Sigmoid colon (tissue), 7 donors: ENCODE measurements around the gene CBFA2T2. TPM values are rescaled to one million over a fixed set of nuclear protein-coding genes. Genes with fewer than 3 reads are reported as not detected.
"Not testable (repeated sequence)": the region's sequence is repeated elsewhere in the genome, so short reads cannot be mapped to it uniquely, and the experiment has no call there.

ENCODE experiments used
- DNase-seq: peaks from one replicate; pipeline ENCODE4 v3.0.0-alpha.2; 2019
- H3K27ac ChIP-seq, 4 donors: fragments of 200-600 bp; sonication (generic); one replicate each; pipeline ENCODE4 v1.5.1; 2016 to 2019; ENCODE audit warnings: mild to moderate bottlenecking in 1 of 4
- H3K27me3 ChIP-seq, 3 donors: fragments of 200-600 bp; sonication (generic); one replicate each; pipeline ENCODE4 v1.5.1; 2019; ENCODE audit warnings: mild to moderate bottlenecking in 1 of 3
- H3K36me3 ChIP-seq, 4 donors: fragments of 200-600 bp; sonication (generic); one replicate each; pipeline ENCODE4 v1.5.1; 2016 to 2019
- H3K4me1 ChIP-seq, 4 donors: fragments of 200-600 bp; sonication (generic); one replicate each; pipeline ENCODE4 v1.5.1; 2017 to 2019
- H3K4me3 ChIP-seq, 4 donors: fragments of 200-600 bp; sonication (generic); one replicate each; pipeline ENCODE4 v1.5.1; 2017 to 2019; ENCODE audit warnings: mild to moderate bottlenecking in 2 of 4, moderate library complexity in 1 of 4
- H3K9me3 ChIP-seq, 4 donors: fragments of 200-600 bp in 3 of 4; sonication (generic) in 3 of 4; one replicate each; pipeline versions ENCODE4 v1.5.1 to v1.6.1; 2013 to 2019
- EP300 ChIP-seq, 4 donors: sonication (generic); formaldehyde crosslinking; IDR thresholded peaks; one replicate each; pipeline ENCODE4 v1.6.1; 2017; ENCODE audit warnings: antibody characterized with exemption in 4 of 4
- POLR2A ChIP-seq, 2 donors: fragments of 450-650 bp; IDR thresholded peaks; one replicate each; pipeline ENCODE4 v1.6.1; 2016; ENCODE audit warnings: antibody characterized with exemption in 2 of 2, mild to moderate bottlenecking in 2 of 2, moderate library complexity in 2 of 2
- POLR2AphosphoS5 ChIP-seq, 4 donors: sonication (generic); formaldehyde crosslinking; IDR thresholded peaks; one replicate each; pipeline ENCODE4 v1.6.1; 2017; ENCODE audit warnings: antibody characterized with exemption in 4 of 4
- WGBS, 2 donors: extraction: QIAGEN DNeasy Blood & Tissue Kit; methylation state at CpG; one replicate each; pipeline ENCODE4 v1.1.7; 2013; 5-methylcytosine and 5-hydroxymethylcytosine counted together
- intact Hi-C: fragments of 100-400 bp; cut with DNase I; formaldehyde crosslinking; loops from one replicate; pipeline ENCODE4 v1.15.1; 2023
- polyA plus RNA-seq, 3 donors: library from polyadenylated mRNA; stranded (reverse); fragments of 200-250 nt; gene quantifications; one replicate each; pipeline ENCODE4 v1.2.3, GENCODE V29; 2013
- total RNA-seq, 4 donors: library from RNA; depleted of rRNA; stranded (reverse); fragments of >200 nt; gene quantifications; one replicate each; pipeline ENCODE4 v1.1.0, GENCODE V29; 2016
- TF ChIP-seq, protein P1 (sequence below), 4 experiments: fragments of 450-650 bp in 3 of 4; fragments of 200-600 bp in 1 of 4; IDR thresholded peaks; one replicate each; pipeline ENCODE4 v1.5.1; 2016 to 2019; ENCODE audit warnings: antibody characterized with exemption in 4 of 4, mild to moderate bottlenecking in 3 of 4, moderate library complexity in 2 of 4
- donor health status: healthy with polysubstance abuse.
- donor health status: Bipolar disorder and iron deficiency.
- donor health status: healthy.

Gene CBFA2T2
- total and polyA plus RNA-seq, 7 donors = 5.4 to 26.0 (median 17.1) TPM

DNA sequence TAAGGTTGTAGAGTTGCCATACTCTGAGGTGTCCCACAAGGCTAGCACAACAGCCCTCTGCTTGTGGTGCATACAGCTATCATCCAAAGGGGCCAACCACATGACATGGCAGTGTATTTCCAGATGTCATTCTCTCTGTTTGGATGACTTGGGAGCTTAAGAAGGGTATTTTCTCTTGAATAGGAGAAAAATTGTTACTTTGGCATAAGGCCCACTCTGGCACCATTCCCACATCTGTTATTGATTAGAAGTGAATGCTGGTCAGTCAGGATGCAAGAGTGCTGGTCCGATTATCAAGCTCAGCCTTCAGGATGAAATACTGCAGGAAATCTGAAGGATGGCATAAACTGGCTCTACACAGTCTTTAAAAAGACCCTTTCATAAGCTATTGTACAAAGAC, 88.6 kb downstream of the CBFA2T2 start:
- Histone ChIP-seq H3K36me3 (no peaks in the 10 kb centered on the region), H3K9me3 (no peaks in the 10 kb centered on the region), H3K4me1 (peaks cover 0 to 31% (median 19%) of the 10 kb centered on the region in 4 donors), H3K27ac (no peak overlapping the region), H3K27me3 (no peaks in the 10 kb centered on the region), H3K4me3 (no peak overlapping the region)
- 90 to 92% methylated on average over 1 of the region's 1 CpG for WGBS, 2 donors
- intact Hi-C loops = no loop called here
- no peak for DNase-seq
- no peak for TF ChIP-seq POLR2A (IDR thresholded peaks at IDR 0.05)
- TF ChIP-seq POLR2AphosphoS5 (IDR thresholded peaks at IDR 0.05) = no peak
- TF ChIP-seq EP300 (IDR thresholded peaks at IDR 0.05) = no peak
- TF ChIP-seq, protein P1, sequence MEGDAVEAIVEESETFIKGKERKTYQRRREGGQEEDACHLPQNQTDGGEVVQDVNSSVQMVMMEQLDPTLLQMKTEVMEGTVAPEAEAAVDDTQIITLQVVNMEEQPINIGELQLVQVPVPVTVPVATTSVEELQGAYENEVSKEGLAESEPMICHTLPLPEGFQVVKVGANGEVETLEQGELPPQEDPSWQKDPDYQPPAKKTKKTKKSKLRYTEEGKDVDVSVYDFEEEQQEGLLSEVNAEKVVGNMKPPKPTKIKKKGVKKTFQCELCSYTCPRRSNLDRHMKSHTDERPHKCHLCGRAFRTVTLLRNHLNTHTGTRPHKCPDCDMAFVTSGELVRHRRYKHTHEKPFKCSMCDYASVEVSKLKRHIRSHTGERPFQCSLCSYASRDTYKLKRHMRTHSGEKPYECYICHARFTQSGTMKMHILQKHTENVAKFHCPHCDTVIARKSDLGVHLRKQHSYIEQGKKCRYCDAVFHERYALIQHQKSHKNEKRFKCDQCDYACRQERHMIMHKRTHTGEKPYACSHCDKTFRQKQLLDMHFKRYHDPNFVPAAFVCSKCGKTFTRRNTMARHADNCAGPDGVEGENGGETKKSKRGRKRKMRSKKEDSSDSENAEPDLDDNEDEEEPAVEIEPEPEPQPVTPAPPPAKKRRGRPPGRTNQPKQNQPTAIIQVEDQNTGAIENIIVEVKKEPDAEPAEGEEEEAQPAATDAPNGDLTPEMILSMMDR (IDR thresholded peaks at IDR 0.05) = no peak

DNA sequence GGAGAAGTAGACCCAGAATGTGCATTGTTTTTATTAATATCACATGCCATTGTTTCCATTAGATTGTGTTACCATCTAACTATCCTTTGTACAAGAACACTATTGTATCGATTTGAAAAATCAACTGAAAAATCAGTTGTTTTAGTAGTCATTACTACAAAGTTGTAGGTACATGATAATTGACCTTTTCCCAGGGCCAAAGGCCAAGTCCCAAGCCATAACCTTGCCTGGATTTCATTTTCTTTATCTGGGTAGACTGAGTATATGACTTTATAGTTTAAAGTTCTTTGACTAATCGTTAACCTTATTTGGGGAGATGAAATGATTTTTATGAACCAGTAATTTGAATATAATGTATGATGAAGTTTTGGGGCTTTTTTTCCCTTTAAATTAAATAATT, 93.2 kb downstream of the CBFA2T2 start:
- Histone ChIP-seq H3K27ac (no peak overlapping the region), H3K27me3 (no peaks in the 10 kb centered on the region), H3K4me3 (no peak overlapping the region), H3K4me1 (peaks cover 0 to 13% (median 8%) of the 10 kb centered on the region in 4 donors), H3K36me3 (no peaks in the 10 kb centered on the region), H3K9me3 (no peaks in the 10 kb centered on the region)
- 29 to 83% methylated on average over 2 of the region's 2 CpGs for WGBS, 2 donors
- DNase-seq = no peak
- TF ChIP-seq POLR2AphosphoS5 (IDR thresholded peaks at IDR 0.05) = no peak
- TF ChIP-seq EP300 (IDR thresholded peaks at IDR 0.05) = no peak
- no peak for TF ChIP-seq POLR2A (IDR thresholded peaks at IDR 0.05)
- TF ChIP-seq, protein P1 (IDR thresholded peaks at IDR 0.05) = no peak
- intact Hi-C loops = no loop called here

DNA sequence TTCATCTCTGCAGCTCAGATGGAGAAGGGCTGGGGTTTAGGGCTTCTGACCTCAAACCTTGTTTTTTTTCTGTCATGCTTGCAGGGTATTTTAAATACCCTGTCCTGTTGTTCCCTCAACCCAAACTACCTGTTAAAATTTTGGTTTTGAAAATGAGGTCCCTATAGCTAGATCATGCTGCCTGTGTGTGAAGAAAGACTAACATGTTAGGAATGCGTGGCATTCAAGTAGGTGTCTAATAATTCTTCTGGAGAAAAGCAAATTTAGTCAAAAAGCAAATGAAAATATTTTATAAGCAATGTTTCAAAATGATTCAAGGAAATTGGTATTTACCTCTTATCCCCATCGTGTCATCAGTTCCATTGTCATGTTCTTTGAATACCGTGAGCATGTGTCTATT, 95.1 kb downstream of the CBFA2T2 start:
- H3K36me3 ChIP-seq = no peaks in the 10 kb centered on the region
- WGBS, 2 donors = 96 to 97% methylated on average over 3 of the region's 3 CpGs
- H3K4me1 ChIP-seq = peaks cover 0 to 25% (median 18%) of the 10 kb centered on the region in 4 donors
- H3K4me3 ChIP-seq = no peak overlapping the region
- no peak overlapping the region for H3K27ac ChIP-seq
- DNase-seq = no peak
- intact Hi-C loops = no loop called here
- TF ChIP-seq POLR2AphosphoS5 (IDR thresholded peaks at IDR 0.05) = no peak
- TF ChIP-seq POLR2A (IDR thresholded peaks at IDR 0.05) = no peak
- TF ChIP-seq EP300 (IDR thresholded peaks at IDR 0.05) = no peak
- TF ChIP-seq, protein P1 (IDR thresholded peaks at IDR 0.05) = no peak
- no peaks in the 10 kb centered on the region for H3K27me3 ChIP-seq
- no peaks in the 10 kb centered on the region for H3K9me3 ChIP-seq

DNA sequence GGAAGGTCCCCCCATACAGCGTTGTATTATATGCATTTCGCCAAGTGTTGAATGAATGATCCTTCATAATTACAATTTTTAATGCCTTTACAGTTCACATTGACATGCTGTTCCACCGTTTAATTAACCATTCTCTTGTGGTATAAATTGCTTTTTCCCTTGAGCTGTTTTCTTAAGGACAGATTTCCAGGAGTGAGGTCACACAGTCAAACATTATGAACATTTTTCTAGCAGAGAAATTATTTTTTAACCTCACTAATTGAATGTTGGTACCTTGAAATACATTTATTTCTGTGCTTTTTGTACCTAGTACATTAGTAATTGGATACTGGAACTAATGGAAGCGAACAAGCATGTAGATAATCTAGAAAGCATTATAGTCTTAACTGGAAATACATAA, 95.5 kb downstream of the CBFA2T2 start:
- H3K4me1 ChIP-seq = peaks cover 0 to 28% (median 20%) of the 10 kb centered on the region in 4 donors
- no peaks in the 10 kb centered on the region for H3K9me3 ChIP-seq
- H3K4me3 ChIP-seq = no peak overlapping the region
- no peaks in the 10 kb centered on the region for H3K36me3 ChIP-seq
- H3K27ac ChIP-seq = no peak overlapping the region
- TF ChIP-seq EP300 (IDR thresholded peaks at IDR 0.05) = no peak
- TF ChIP-seq, protein P1 (IDR thresholded peaks at IDR 0.05) = no peak
- TF ChIP-seq POLR2AphosphoS5 (IDR thresholded peaks at IDR 0.05) = no peak
- no peak for TF ChIP-seq POLR2A (IDR thresholded peaks at IDR 0.05)
- H3K27me3 ChIP-seq = no peaks in the 10 kb centered on the region
- intact Hi-C loops = no loop called here
- no peak for DNase-seq
- WGBS, 2 donors = 94 to 97% methylated on average over 4 of the region's 4 CpGs

DNA sequence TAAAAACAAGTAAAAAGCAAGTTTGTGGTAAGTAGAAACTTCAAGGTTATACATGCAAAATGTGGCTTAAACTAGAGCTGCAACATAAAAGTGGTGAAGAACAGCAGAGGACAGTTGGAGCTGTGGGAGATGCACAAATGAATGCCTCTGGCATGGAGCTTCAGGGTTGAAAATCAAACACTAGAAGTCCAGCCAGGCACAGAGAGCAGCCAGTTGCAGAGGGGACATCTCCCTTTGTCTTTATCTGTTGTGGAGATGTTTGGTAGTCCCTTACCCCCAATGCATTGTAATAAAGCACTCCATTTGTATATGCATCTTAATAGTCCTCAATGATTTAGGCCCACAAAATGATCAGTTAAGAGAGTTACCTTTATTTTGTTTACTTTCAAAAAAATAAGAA, 99.2 kb downstream of the CBFA2T2 start:
- no peak overlapping the region for H3K27ac ChIP-seq
- no peaks in the 10 kb centered on the region for H3K36me3 ChIP-seq
- intact Hi-C loops = no loop called here
- DNase-seq = no peak
- H3K4me1 ChIP-seq = peaks cover 0 to 46% (median 34%) of the 10 kb centered on the region in 4 donors
- TF ChIP-seq POLR2A (IDR thresholded peaks at IDR 0.05) (no peak), POLR2AphosphoS5 (IDR thresholded peaks at IDR 0.05) (no peak), EP300 (IDR thresholded peaks at IDR 0.05) (no peak)
- TF ChIP-seq, protein P1 (IDR thresholded peaks at IDR 0.05) = no peak
- no peak overlapping the region for H3K4me3 ChIP-seq
- H3K9me3 ChIP-seq = no peaks in the 10 kb centered on the region
- no peaks in the 10 kb centered on the region for H3K27me3 ChIP-seq

DNA sequence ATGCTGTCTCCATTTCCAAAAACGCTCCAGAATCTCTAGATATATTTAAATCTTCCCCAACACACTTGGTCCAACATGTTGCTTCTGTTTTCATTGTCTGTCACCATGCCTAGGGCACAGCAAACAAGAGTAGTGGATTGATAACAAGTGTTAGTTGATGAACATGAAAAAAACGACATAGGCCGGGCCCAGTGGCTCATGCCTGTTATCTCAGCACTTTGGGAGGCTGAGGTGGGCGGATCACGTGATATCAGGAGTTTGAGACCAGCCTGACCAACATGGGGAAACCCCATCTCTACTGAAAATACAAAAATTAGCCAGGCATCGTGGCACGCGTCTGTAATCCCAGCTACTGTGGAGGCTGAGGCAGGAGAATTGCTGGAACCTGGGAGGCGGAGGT, 102.0 kb downstream of the CBFA2T2 start:
- H3K4me3 ChIP-seq, H3K27ac ChIP-seq, DNase-seq, H3K27me3 ChIP-seq, H3K36me3 ChIP-seq, intact Hi-C loops, H3K9me3 ChIP-seq: not testable (repeated sequence)
- H3K4me1 ChIP-seq = peaks cover 0 to 44% (median 33%) of the 10 kb centered on the region in 4 donors
- 81 to 86% methylated on average over 9 of the region's 9 CpGs for WGBS, 2 donors
